Uterus (tissue), 4 donors: ENCODE measurements around the gene FCN3. TPM values are rescaled to one million over a fixed set of nuclear protein-coding genes. Genes with fewer than 3 reads are reported as not detected.

Source experiments
- DNase-seq, 2 donors: peaks; one replicate each; pipeline ENCODE4 v3.0.0-alpha.2; 2019 to 2020
- H3K27ac ChIP-seq, 2 donors: fragments of 200-600 bp; sonication (generic); 1 replicate in 1 of 2; 2 replicates in 1 of 2; pipeline ENCODE4 v1.5.1; 2016 to 2018
- H3K27me3 ChIP-seq, 2 donors: fragments of 200-600 bp; sonication (generic); one replicate each; pipeline ENCODE4 v1.5.1; 2018 to 2019; ENCODE audit warnings: control low read depth in 1 of 2
- H3K36me3 ChIP-seq, 2 donors: fragments of 200-600 bp; sonication (generic); one replicate each; pipeline ENCODE4 v1.5.1; 2019; ENCODE audit warnings: control low read depth in 1 of 2
- H3K4me1 ChIP-seq, 2 donors: fragments of 200-600 bp; sonication (generic); one replicate each; pipeline ENCODE4 v1.5.1; 2018 to 2019; ENCODE audit warnings: control low read depth in 1 of 2
- H3K4me3 ChIP-seq, 2 donors: fragments of 200-600 bp; sonication (generic); 1 replicate in 1 of 2; 2 replicates in 1 of 2; pipeline ENCODE4 v1.5.1; 2018 to 2019; ENCODE audit warnings: mild to moderate bottlenecking in 1 of 2
- H3K9me3 ChIP-seq, 2 donors: fragments of 200-600 bp; sonication (generic); one replicate each; pipeline ENCODE4 v1.5.1; 2019; ENCODE audit warnings: control low read depth in 1 of 2
- CTCF ChIP-seq, 4 experiments: fragments of 200-600 bp in 2 of 4; fragments of 450-650 bp in 2 of 4; sonication (generic) in 2 of 4; IDR thresholded peaks; one replicate each; pipeline ENCODE4 v1.5.1; 2016 to 2019; ENCODE audit warnings: antibody characterized with exemption in 4 of 4, mild to moderate bottlenecking in 2 of 4, moderate library complexity in 1 of 4
- POLR2A ChIP-seq, 2 donors: fragments of 450-650 bp; IDR thresholded peaks; one replicate each; pipeline ENCODE4 v1.6.1; 2016; ENCODE audit warnings: antibody characterized with exemption in 2 of 2, mild to moderate bottlenecking in 1 of 2, moderate library complexity in 1 of 2
- intact Hi-C: fragments of 100-400 bp; cut with DNase I; formaldehyde crosslinking; loops from one replicate; pipeline ENCODE4 v1.15.1; 2023; ENCODE audit warnings: low total_unique reads
- small RNA-seq: library from RNA; depleted of rRNA; stranded (forward); fragments of <200 nt; gene quantifications from one replicate; pipeline ENCODE3, GENCODE V24; 2016
- total RNA-seq, 4 donors: library from RNA; depleted of rRNA in 3 of 4; stranded (reverse); fragments of >200 nt in 3 of 4; gene quantifications; one replicate each; pipeline versions ENCODE4 v1.1.0 to v1.2.4, GENCODE V29; 2014 to 2023
- donor health status: DM: yes; HTN: yes; CAD: no.

FCN3 gene
- total RNA-seq, 4 donors from 2014 or later = 2.1 to 4.7 (median 2.4) TPM; not detected in 1

- Histone ChIP-seq H3K27ac (no peak overlapping the region), H3K4me1 (peaks cover 0 to 7% of the 10 kb centered on the region in 2 donors), H3K27me3 (no peaks in the 10 kb centered on the region), H3K36me3 (no peaks in the 10 kb centered on the region), H3K4me3 (no peak overlapping the region), H3K9me3 (no peaks in the 10 kb centered on the region)
- intact Hi-C loops = no loop called here
- DNase-seq = no peak
- TF ChIP-seq POLR2A (IDR thresholded peaks at IDR 0.05) (no peak), CTCF (IDR thresholded peaks at IDR 0.05) (no peak)
Measured at GRCh38 chr1:27325286-27325685, 49.3 kb downstream of the FCN3 start.

GRCh38 chr1:27322569-27323240 is 51.9 kb downstream of the FCN3 start:
- intact Hi-C loops = no loop called here
- H3K4me3 ChIP-seq = peak overlapping the region; percentile 91 to 95
- no peaks in the 10 kb centered on the region for H3K27me3 ChIP-seq
- H3K4me1 ChIP-seq = peaks cover 0 to 7% of the 10 kb centered on the region in 2 donors
- no peak for DNase-seq
- H3K9me3 ChIP-seq = no peaks in the 10 kb centered on the region
- no peaks in the 10 kb centered on the region for H3K36me3 ChIP-seq
- TF ChIP-seq POLR2A (IDR thresholded peaks at IDR 0.05) = no peak
- TF ChIP-seq CTCF (IDR thresholded peaks at IDR 0.05) = no peak
- peak overlapping the region; percentile 79 to 85 for H3K27ac ChIP-seq

- Histone ChIP-seq H3K4me1 (peaks cover 0 to 7% of the 10 kb centered on the region in 2 donors), H3K9me3 (no peaks in the 10 kb centered on the region), H3K4me3 (peak within 1 kb of the TSS; percentile 91 to 95), H3K36me3 (no peaks in the 10 kb centered on the region), H3K27me3 (no peaks in the 10 kb centered on the region), H3K27ac (peak within 1 kb of the TSS; percentile 79 to 85)
- peak; percentile 95 to 96 for DNase-seq
- TF ChIP-seq CTCF (IDR thresholded peaks at IDR 0.05) (peak; percentile 5 to 57 (median 32)), POLR2A (IDR thresholded peaks at IDR 0.05) (peak in 1 of 2 donors; percentile 53)
- intact Hi-C loops = no loop called here
Measured at GRCh38 chr1:27321813-27322568, 52.6 kb downstream of the FCN3 start, which contains the start of gene TMEM222. TMEM222 (plus strand) TSS chr1:27322163; CDS start chr1:27322198, 35 bp downstream.

Small RNAs within 50 kb of the gene (small RNA-seq; reads per million reads assigned to genes)
- gene RNU6-48P = not detected

Other genes with a start within 250 kb of the FCN3 start
- 10 to 100 TPM in 2 of 4 donors, 1 to 10 TPM in 2; 3.1 to 33.6 (median 18.4) TPM for gene SLC9A1, start 219.7 kb downstream of the FCN3 start, total RNA-seq
- 10 to 100 TPM in 3 of 4 donors, 1 to 10 TPM in 1; 5.6 to 45.8 (median 34.2) TPM for gene WDTC1, start 140.2 kb downstream of the FCN3 start, total RNA-seq
- gene TMEM222, start 52.7 kb downstream of the FCN3 start, total RNA-seq = 10 to 100 TPM in 2 of 4 donors, 1 to 10 TPM in 2; 9.7 to 43.9 (median 18.6) TPM
- 10 to 100 TPM in 1 of 4 donors, 1 to 10 TPM in 2, not detected in 1; 1.6 to 11.3 (median 4.8) TPM for gene SYTL1, start 32.8 kb downstream of the FCN3 start, total RNA-seq
- gene MAP3K6, start 7.9 kb downstream of the FCN3 start, total RNA-seq = 100 to 1,000 TPM in 1 of 4 donors, 10 to 100 TPM in 3; 10.9 to 124 (median 16.5) TPM
- under 1 TPM in 1 of 4 donors, not detected in 3; 0.69 TPM for gene CD164L2, start 8.5 kb upstream of the FCN3 start, total RNA-seq
- 1 to 10 TPM in 1 of 4 donors, under 1 TPM in 1, not detected in 2; 0.55 to 1.9 TPM for gene GPR3, start 17.8 kb upstream of the FCN3 start, total RNA-seq
- 100 to 1,000 TPM in 1 of 4 donors, 10 to 100 TPM in 3; 27.2 to 178 (median 41.1) TPM for gene WASF2, start 115.3 kb upstream of the FCN3 start, total RNA-seq
- gene AHDC1, start 229.3 kb upstream of the FCN3 start, total RNA-seq = 100 to 1,000 TPM in 1 of 4 donors, 10 to 100 TPM in 3; 11.2 to 179 (median 50.7) TPM